CD4-positive, alpha-beta T cell treated with Interleukin-1 beta for 1 hour (primary cell): ENCODE measurements around the gene DCTN5.

Experiments
- DNase-seq, 2 donors: peaks; one replicate each; pipeline ENCODE4 v3.0.0-alpha.2; 2020 to 2022

The DCTN5 gene

GRCh38 chr16:23666571-23667354 lies 25.5 kb downstream of the DCTN5 start:
- no peak for DNase-seq

GRCh38 chr16:23667355-23667659 lies 26.0 kb downstream of the DCTN5 start:
- no peak for DNase-seq

GRCh38 chr16:23668225-23668624 lies 27.0 kb downstream of the DCTN5 start:
- DNase-seq: no peak

DNA sequence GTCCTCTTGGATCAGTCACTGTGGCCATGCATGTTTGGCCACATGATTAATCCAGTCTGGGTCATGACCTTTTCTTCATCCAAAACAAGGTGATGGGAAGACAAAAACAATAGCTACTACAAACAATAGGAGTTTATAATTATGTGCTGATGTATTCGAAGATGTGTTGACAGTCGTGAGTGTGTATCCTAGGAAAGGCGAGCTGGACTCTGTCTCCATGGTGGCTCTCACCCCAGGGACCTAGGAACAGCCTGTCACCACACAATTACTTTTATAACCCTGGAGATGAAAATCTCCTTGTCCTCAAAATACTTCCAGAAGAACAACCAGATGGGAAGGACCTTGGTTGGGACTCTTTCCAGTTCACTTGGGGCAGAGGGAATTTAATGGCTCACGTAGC lies 27.6 kb downstream of the DCTN5 start:
- no peak for DNase-seq

GRCh38 chr16:23670137-23670776 lies 29.0 kb downstream of the DCTN5 start:
- no peak for DNase-seq

DNA sequence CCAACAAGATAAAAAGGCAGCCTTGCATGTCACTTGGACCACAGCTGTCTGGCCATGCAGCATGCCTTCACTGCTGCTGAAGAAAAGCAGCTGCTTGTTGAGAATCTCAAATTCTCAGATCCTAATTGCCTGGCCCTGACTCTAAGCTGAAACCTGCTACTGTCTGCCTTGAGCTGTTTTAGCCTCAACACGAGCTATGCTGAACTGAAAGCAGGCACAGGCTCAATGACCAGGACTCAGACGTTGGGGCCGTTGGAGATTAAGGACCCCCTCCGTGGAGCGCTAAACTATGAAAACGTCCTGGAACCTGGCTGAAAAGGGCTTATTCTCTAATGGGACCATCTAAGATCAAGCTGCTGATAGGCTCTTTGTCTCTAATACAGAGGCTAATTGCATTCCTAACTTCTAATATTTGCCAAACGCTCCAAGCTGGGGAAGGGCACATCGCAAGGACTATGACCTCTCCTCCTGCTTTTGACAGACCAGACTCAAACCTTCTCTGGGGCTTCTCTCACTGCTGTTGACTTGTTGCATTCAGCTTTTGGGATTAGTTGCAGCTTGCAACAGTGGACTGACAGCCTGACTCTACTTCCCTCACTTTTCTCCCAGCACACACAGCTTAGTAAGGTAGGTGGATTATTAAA lies 32.8 kb downstream of the DCTN5 start:
- no peak for DNase-seq

- no peak for DNase-seq
Measured at GRCh38 chr16:23676924-23677480, 35.7 kb downstream of the DCTN5 start.

- DNase-seq: peak; percentile 67 to 72
Measured at GRCh38 chr16:23678430-23679273, 37.4 kb downstream of the DCTN5 start, which contains the start of gene PLK1. Gene PLK1 (plus strand): TSS chr16:23678889. CDS start chr16:23678933, 44 bp downstream.

- DNase-seq: peak; percentile 6 to 13
Measured at GRCh38 chr16:23679274-23679985, 38.2 kb downstream of the DCTN5 start.

- no peak for DNase-seq
Measured at GRCh38 chr16:23679986-23680336, 38.7 kb downstream of the DCTN5 start.

DNA sequence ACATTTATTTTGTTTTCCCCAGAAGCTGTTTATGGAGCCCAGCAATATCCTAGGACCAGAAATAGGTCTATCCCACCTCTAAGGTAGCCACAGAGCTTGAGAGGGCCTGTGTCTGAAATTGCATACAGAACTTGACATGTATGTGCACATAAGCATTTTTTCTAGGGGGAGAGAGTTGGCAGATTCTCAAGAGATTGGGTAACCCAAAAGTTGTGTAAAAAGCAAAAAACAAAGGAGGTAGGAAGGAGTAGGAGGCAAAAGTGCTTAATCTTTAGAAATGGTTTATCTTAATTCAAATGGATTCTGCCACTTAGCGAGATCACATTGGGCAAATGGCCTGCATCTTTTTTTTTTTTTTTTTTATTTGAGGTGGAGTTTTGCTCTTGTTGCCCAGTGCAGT lies 40.9 kb downstream of the DCTN5 start:
- DNase-seq: no peak

DNA sequence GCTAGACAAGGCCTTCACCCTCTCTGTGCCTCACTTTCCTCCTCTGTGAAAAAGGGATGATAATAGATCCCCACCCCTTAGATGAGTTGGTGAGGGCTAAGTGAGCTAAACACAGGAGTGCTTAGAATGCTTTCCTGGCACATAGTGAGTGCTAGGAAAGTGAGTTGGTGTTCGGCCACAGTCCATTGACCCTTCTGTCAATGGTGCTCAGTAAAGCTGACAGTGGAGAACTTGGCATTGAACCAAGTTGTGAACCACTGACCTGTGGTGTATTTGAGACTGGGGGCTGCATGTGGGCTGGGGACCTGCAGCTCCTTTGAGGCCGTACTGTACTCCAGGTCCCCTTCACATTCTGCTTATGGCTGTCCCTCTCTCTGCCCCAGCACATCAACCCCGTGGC lies 42.2 kb downstream of the DCTN5 start:
- DNase-seq: no peak

DNA sequence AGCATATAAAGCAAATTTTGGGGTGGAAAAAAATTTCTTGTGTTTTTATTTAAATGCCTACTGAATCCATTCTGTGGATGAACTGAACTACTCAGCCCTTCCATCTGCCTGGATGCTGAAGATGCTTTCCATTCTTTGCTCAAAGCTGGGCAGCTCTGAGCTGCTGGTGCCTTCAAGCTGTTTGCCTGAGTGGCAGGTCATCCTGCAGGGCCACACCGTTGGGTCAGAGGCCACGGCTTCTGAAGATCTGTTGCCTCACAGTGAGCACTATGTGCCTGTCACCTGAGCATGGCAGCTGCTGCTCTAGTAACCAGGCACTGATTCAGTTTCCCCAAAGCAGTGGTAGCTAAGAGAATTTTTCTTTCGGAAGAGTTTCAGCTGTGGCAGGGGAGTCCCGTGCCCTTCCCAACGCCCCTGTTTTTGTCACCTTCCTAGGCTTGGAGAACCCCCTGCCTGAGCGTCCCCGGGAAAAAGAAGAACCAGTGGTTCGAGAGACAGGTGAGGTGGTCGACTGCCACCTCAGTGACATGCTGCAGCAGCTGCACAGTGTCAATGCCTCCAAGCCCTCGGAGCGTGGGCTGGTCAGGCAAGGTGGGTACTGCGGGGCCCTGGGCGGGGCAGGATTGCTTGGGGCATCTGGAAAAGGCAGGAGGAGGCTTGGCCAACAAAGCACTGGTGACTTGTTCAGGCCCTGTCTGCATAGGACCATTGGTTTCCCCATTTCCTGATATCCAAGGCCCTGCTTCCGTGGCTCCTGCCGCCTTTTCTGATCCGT lies 46.0 kb downstream of the DCTN5 start:
- no peak for DNase-seq

- no peak for DNase-seq
Measured at GRCh38 chr16:23689442-23690187, 48.3 kb downstream of the DCTN5 start.

GRCh38 chr16:23690771-23691482 lies 49.7 kb downstream of the DCTN5 start:
- DNase-seq: no peak

GRCh38 chr16:23691483-23692189 lies 50.4 kb downstream of the DCTN5 start:
- DNase-seq: no peak

- DNase-seq: no peak
Measured at GRCh38 chr16:23692190-23692837, 51.0 kb downstream of the DCTN5 start.

- DNase-seq: no peak
Measured at GRCh38 chr16:23694265-23694643, 53.0 kb downstream of the DCTN5 start.
